ENCODE results near the gene UGGT1.

Gene UGGT1

GRCh38 chr2:128090945-128091725 is at the start of gene UGGT1:
Gene UGGT1, plus strand, starts transcription at chr2:128091200. Its CDS starts 158 bp downstream, at chr2:128091358.
- DNase-seq (ENCODE audit: low spot score): peak; percentile 95

- DNase-seq (ENCODE audit: low spot score): no peak
Measured at GRCh38 chr2:128041561-128041960, 49.4 kb upstream of the UGGT1 start.

- DNase-seq (ENCODE audit: low spot score): no peak
Measured at GRCh38 chr2:128043041-128043440, 48.0 kb upstream of the UGGT1 start.

GRCh38 chr2:128053331-128053730 is 37.7 kb upstream of the UGGT1 start:
- DNase-seq (ENCODE audit: low spot score): no peak

- DNase-seq (ENCODE audit: low spot score): no peak
Measured at GRCh38 chr2:128054104-128054885, 36.7 kb upstream of the UGGT1 start.

GRCh38 chr2:128057334-128057733 is 33.7 kb upstream of the UGGT1 start:
- no peak for DNase-seq (ENCODE audit: low spot score)

GRCh38 chr2:128058114-128058513 is 32.9 kb upstream of the UGGT1 start:
- DNase-seq (ENCODE audit: low spot score): no peak

GRCh38 chr2:128062571-128062970 is 28.4 kb upstream of the UGGT1 start:
- no peak for DNase-seq (ENCODE audit: low spot score)

GRCh38 chr2:128064353-128064752 is 26.6 kb upstream of the UGGT1 start:
- DNase-seq (ENCODE audit: low spot score): no peak

GRCh38 chr2:128069769-128070168 is 21.2 kb upstream of the UGGT1 start:
- no peak for DNase-seq (ENCODE audit: low spot score)

- DNase-seq (ENCODE audit: low spot score): no peak
Measured at GRCh38 chr2:128073278-128073677, 17.7 kb upstream of the UGGT1 start.

GRCh38 chr2:128076461-128077106 is 14.4 kb upstream of the UGGT1 start:
- DNase-seq (ENCODE audit: low spot score): no peak

GRCh38 chr2:128084757-128085156 is 6.2 kb upstream of the UGGT1 start:
- no peak for DNase-seq (ENCODE audit: low spot score)

GRCh38 chr2:128086244-128086643 is 4.8 kb upstream of the UGGT1 start:
- no peak for DNase-seq (ENCODE audit: low spot score)

- DNase-seq (ENCODE audit: low spot score): no peak
Measured at GRCh38 chr2:128090575-128090944, 440 bp upstream of the UGGT1 start.

GRCh38 chr2:128091726-128092080 is 703 bp downstream of the UGGT1 start:
- peak; percentile 15 for DNase-seq (ENCODE audit: low spot score)

GRCh38 chr2:128092656-128093055 is 1.7 kb downstream of the UGGT1 start:
- no peak for DNase-seq (ENCODE audit: low spot score)

GRCh38 chr2:128093762-128094161 is 2.8 kb downstream of the UGGT1 start:
- no peak for DNase-seq (ENCODE audit: low spot score)

GRCh38 chr2:128095201-128095600 is 4.2 kb downstream of the UGGT1 start:
- DNase-seq (ENCODE audit: low spot score): no peak

- no peak for DNase-seq (ENCODE audit: low spot score)
Measured at GRCh38 chr2:128103407-128103806, 12.4 kb downstream of the UGGT1 start.

- DNase-seq (ENCODE audit: low spot score): no peak
Measured at GRCh38 chr2:128105072-128105471, 14.1 kb downstream of the UGGT1 start.

GRCh38 chr2:128108166-128108565 is 17.2 kb downstream of the UGGT1 start:
- no peak for DNase-seq (ENCODE audit: low spot score)

- no peak for DNase-seq (ENCODE audit: low spot score)
Measured at GRCh38 chr2:128109243-128109642, 18.2 kb downstream of the UGGT1 start.

Data from CD4-positive, alpha-beta T cell treated with Interleukin-2 at 100 ng/mL for 4 hours (primary cell).